HG02970 (cell line): ENCODE data around the gene PCDHGA11.
"Not testable (repeated sequence)": the region's sequence is repeated elsewhere in the genome, so short reads cannot be mapped to it uniquely, and the experiment has no call there.

Experiments used
- ATAC-seq: cut with Tn5 transposase; IDR thresholded peaks from one replicate; pipeline ENCODE4 v1.9.1; 2021; ENCODE audit warnings: mild to moderate bottlenecking, moderate library complexity, moderate number of reproducible peaks; ENCODE audit not compliant: unreplicated experiment, low FRiP score

Gene PCDHGA11

GRCh38 chr5:141427783-141428426 is 7.1 kb downstream of the PCDHGA11 start:
- ATAC-seq = no peak

- no peak for ATAC-seq
These were observed 9.7 kb downstream of the PCDHGA11 start, which contains the start of gene PCDHGA12 for GRCh38 chr5:141430332-141431113. Gene PCDHGA12, plus strand, starts transcription at chr5:141430507. Its CDS starts 253 bp downstream, at chr5:141430760.

GRCh38 chr5:141431286-141431685 is 10.4 kb downstream of the PCDHGA11 start:
- ATAC-seq = no peak

GRCh38 chr5:141432308-141432707 is 11.5 kb downstream of the PCDHGA11 start:
- not testable (repeated sequence) for ATAC-seq

- not testable (repeated sequence) for ATAC-seq
These were observed 11.9 kb downstream of the PCDHGA11 start for GRCh38 chr5:141432726-141433125.

GRCh38 chr5:141434006-141434405 is 13.2 kb downstream of the PCDHGA11 start:
- no peak for ATAC-seq

GRCh38 chr5:141437221-141437620 is 16.4 kb downstream of the PCDHGA11 start:
- no peak for ATAC-seq

- no peak for ATAC-seq
These were observed 18.7 kb downstream of the PCDHGA11 start for GRCh38 chr5:141439411-141440141.

- ATAC-seq = no peak
These were observed 19.5 kb downstream of the PCDHGA11 start for GRCh38 chr5:141440341-141440740.

- ATAC-seq = no peak
These were observed 20.8 kb downstream of the PCDHGA11 start for GRCh38 chr5:141441571-141442170.

- no peak for ATAC-seq
These were observed 44.5 kb downstream of the PCDHGA11 start for GRCh38 chr5:141465351-141465750.
